HG02759 (cell line): ENCODE measurements around the gene MED26.
"Not testable (repeated sequence)": the region's sequence is repeated elsewhere in the genome, so short reads cannot be mapped to it uniquely, and the experiment has no call there.

Experiments
- ATAC-seq: cut with Tn5 transposase; IDR thresholded peaks from one replicate; pipeline ENCODE4 v1.9.1; 2021; ENCODE audit warnings: mild to moderate bottlenecking, moderate library complexity; ENCODE audit not compliant: unreplicated experiment

MED26 gene, protein sequence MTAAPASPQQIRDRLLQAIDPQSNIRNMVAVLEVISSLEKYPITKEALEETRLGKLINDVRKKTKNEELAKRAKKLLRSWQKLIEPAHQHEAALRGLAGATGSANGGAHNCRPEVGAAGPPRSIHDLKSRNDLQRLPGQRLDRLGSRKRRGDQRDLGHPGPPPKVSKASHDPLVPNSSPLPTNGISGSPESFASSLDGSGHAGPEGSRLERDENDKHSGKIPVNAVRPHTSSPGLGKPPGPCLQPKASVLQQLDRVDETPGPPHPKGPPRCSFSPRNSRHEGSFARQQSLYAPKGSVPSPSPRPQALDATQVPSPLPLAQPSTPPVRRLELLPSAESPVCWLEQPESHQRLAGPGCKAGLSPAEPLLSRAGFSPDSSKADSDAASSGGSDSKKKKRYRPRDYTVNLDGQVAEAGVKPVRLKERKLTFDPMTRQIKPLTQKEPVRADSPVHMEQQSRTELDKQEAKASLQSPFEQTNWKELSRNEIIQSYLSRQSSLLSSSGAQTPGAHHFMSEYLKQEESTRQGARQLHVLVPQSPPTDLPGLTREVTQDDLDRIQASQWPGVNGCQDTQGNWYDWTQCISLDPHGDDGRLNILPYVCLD

DNA sequence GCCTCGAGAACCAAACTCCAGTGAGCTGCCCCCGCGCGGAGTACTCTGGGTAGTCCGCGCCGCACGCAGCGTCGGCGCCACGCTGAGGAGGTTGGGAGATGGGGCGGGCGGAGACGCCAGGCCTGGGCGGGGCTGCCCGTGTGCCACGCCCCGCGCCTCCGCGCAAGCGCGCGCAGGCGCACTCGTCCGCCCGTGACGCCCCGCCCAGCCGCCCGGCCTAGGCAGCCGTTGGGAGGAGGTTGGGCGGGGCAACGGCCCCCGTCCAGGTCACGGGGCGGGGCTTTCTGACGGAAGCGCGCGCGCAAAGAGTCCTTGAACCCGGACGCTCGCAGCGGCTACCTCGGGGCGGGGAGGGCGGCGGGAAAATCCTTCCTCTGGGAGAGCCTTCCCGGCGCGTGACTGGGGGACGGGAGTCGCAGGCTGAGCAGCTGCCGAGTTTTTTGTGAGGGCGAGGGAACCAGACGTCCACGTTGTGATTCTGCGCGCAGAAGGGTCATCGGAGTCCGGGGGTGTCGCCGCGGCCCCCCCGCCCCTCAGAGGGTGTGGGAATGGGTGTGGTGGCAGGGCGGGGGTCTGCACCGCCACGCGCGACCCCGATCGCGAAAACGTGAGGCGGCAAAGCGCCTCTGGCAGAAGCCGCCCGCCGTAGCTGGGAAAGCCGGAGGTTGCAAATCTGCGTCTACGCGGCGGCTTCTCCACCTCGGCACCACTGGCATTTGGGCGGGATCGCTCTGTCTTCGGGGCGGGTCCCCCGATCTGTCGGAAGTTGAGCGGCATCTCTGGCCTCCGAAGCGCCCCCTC lies at the start of gene MED26:
Gene MED26 (minus strand): TSS at position 22 of the 801 bp plus-strand sequence. CDS start 261 bp downstream, outside the sequence.
- peak; percentile 87 for ATAC-seq

- no peak for ATAC-seq
Observed at GRCh38 chr19:16677055-16677454, 49.1 kb upstream of the MED26 start.

DNA sequence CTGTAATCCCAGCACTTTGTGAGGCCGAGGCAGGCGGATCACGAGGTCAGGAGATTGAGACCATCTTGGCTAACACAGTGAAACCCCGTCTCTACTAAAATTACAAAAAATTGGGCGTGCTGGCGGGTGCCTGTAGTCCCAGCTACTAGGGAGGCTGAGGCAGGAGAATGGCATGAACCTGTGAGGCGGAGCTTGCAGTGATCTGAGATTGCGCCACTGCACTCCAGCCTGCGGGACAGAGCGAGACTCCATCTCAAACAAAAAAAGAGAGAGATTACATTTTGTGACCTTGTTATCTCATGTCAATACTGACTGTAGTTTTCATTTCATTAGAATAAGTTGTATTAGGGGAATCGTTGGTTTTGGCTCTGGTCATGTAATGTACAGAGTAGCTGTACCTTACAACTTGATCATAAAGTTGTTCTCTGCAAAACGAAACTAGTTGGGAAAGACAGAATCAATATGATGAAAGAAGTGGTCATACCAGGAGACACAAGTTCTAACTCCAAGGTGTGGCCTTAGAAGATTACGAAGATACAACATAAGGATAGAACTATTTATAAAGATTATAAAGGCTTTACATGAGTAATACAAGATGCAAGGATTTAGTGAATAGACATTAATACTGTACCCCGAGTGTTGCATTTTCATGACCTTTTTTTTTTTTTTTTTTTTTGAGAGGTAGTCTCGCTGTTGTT lies 48.2 kb upstream of the MED26 start:
- ATAC-seq, result no peak

GRCh38 chr19:16673839-16674238 lies 45.8 kb upstream of the MED26 start:
- ATAC-seq, result not testable (repeated sequence)

DNA sequence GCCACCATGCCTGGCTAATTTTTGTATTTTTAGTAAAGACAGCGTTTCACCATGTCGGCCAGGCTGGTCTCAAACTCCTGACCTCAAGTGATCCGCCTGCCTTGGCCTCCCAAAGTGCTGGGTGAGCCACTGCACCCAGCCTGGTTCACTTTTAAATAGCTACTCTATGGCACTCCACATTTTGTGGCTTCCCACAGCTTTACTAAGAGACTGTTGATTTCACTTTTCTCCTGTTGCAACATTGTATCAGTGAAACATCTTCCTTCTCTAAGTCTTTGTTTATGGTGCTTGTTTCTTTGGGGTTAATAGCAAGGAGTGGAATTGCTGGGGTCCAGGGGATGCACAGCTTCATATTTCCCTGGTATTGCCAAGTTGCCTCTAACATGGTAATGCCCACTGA lies 45.2 kb upstream of the MED26 start:
- ATAC-seq, result no peak

GRCh38 chr19:16671652-16672274 lies 43.8 kb upstream of the MED26 start:
- ATAC-seq, result no peak

- no peak for ATAC-seq
Observed at GRCh38 chr19:16670291-16670690, 42.3 kb upstream of the MED26 start.

DNA sequence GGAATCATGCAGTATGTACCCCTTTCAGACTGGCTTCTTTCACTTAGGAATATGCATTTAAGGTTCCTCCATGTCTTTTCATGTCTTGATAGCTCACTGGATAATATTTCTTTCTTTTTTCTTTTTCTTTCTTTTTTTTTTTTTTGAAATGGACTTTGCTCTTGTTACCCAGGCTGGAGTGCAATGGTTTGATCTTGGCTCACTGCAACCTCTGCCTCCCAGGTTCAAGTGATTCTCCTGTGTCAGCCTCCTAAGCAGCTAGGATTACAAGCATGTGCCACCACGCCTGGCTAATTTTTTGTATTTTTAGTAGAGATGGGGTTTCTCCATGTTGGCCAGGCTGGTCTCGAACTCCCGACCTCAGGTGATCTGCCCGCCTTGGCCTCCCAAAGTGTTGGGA lies 40.7 kb upstream of the MED26 start:
- ATAC-seq, result not testable (repeated sequence)

GRCh38 chr19:16668176-16668575 lies 40.2 kb upstream of the MED26 start:
- no peak for ATAC-seq

- peak; percentile 25 for ATAC-seq
Observed at GRCh38 chr19:16661480-16662034, 33.6 kb upstream of the MED26 start.

DNA sequence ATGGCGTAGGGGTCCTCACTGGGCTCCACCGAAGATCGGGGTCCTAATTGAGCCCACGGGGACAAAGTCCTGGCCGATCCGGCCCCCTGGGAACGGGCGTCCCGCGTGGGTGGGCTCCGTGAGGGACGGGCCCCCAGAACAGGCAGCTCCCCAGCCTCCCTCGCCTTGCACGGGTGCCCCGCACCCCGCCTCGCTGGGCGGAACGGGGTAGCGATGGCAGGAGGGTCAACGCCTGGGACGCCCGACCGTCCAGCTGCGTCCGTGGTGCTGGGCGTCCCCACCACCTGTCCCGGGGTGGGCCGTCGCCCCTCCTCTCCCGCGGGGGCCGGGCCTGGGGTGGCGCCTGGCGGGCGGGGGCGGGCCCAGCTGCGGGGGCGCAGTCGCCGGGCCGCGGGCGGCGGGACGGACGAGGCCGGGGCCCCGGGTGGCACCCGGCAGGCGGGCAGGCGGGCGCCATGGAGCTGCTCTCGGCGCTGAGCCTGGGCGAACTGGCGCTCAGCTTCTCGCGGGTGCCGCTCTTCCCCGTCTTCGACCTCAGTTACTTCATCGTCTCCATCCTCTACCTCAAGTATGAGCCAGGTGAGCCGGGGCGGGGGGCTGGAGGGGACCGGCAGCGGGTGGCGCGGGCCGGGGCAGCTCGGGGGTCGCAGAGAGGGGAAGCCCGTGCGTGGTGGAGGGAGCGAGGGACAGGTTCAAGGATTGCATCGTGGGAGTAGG lies 32.9 kb upstream of the MED26 start, which contains the start of gene TMEM38A:
Gene TMEM38A (plus strand): TSS at position 377 of the 717 bp plus-strand sequence. CDS start 79 bp downstream, at position 456.
- peak; percentile 28 for ATAC-seq

GRCh38 chr19:16659832-16660708 lies 32.1 kb upstream of the MED26 start, which contains the start of gene SMIM7:
Gene SMIM7 (minus strand): TSS chr19:16660144. CDS start chr19:16660110, 34 bp downstream.
- peak; percentile 84 for ATAC-seq

DNA sequence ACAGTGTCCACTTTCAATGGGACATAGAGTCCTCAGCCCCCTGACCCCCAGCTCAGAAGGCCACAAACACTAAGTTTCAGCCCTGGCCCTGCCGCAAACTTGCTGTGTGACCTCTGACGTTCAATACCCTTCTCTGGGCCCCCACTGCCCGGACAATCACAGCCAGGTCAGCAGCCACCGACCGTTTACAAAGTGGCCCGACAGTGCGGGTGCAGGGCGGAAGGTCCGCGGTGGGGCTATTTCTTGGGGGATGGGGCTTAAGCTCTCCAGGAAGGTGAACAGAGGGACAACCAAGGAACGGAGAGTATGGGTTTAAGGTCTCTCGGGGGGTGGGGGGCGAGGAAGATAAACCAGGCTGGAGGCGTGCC lies 31.4 kb upstream of the MED26 start:
- ATAC-seq, result no peak

- no peak for ATAC-seq
Observed at GRCh38 chr19:16657384-16657783, 29.4 kb upstream of the MED26 start.

GRCh38 chr19:16655727-16656126 lies 27.7 kb upstream of the MED26 start:
- no peak for ATAC-seq

DNA sequence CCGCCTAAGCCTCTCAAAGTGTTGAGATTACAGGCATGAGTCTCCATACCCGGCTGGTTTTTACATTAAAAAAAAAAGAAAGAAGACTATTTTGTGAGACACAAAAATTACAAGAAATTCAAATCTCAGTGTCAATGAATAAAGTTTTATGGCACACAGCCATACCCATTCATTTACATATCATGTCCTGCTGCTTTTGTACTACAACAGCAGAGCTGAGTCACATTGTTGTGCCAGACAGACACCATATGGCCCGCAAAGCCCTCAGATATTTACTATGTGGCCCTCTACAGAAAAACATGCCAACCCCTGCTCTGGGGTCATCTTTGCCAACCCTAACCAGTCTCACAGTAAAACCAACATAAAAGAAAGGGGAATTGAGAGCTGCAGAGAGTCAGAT lies 26.6 kb upstream of the MED26 start:
- ATAC-seq, result no peak

DNA sequence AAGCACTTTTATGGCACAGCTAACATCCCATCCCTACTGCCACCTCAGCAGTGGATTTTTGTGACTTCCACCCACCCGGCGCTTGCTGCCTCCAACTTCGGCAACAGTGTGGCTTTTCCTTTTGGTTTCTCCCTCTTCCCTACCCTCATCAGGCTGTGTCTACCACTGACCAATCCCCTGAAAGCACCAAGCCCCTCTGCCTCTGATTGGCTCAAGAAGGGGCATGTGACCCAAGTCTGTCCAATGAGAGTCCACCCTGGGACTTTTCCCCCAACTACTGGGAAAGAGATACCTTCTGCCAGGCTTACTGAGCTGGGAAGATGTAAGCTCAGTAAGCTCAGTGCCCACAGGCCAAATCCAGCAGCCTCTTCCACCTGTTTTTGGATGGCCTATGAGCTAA lies 26.1 kb upstream of the MED26 start:
- ATAC-seq, result no peak

- no peak for ATAC-seq
Observed at GRCh38 chr19:16652854-16653253, 24.9 kb upstream of the MED26 start.
